Cerebellar cortex (tissue), 1 donor: ENCODE results near the gene DYRK1B.
"Not testable (repeated sequence)": the region's sequence is repeated elsewhere in the genome, so short reads cannot be mapped to it uniquely, and the experiment has no call there.

ENCODE experiments used
- DNase-seq: peaks from one replicate; pipeline ENCODE4 v3.0.0-alpha.2; 2015; ENCODE audit warnings: low spot score

DYRK1B gene

DNA sequence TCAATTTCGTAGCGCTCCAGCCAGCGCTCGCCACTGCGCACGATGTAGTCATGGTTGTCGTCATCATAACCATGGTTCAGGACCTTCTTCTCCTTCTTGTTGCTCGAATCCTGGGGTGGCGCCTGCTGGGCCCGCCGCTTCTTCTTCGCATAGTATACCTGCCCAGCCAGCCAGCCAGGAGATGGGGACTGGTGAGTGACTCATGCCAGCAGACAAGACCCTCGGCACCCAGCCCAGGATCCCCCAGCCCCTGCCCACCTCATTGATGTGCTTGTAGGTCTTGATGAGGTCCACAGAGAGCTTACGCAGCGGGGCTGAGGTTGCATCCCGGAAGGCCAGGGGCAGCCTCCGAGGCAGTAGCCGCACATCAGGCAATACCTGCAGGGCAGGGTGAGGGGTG, 3.6 kb downstream of the DYRK1B start:
- DNase-seq: no peak

DNA sequence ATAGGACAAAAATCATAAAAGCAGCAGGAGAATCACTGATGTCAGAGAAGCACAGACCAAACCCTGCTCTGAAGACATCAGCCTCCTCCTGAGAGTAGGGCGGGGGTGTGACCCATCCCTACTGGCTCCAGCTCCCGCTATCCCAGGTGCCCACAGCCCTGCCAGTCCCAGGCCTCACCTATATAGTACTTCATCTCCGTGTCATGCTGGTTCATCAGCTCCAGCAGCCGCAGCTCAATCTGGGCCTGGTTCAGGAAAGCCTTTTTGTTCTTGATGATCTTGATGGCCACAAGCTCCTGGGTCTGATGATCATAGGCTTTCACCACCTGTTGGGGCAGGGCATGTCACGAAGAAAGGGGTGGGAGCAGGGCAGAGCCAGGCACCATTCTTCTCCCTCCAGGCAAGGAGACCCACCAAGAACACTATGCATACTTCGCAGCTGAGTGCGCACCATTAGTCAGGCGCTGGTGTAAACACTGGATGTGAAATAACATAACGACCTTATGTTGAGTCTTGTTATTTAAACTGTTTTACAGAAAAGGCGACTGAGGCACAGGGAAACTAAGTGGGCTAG, 4.2 kb downstream of the DYRK1B start:
- DNase-seq: no peak

DNA sequence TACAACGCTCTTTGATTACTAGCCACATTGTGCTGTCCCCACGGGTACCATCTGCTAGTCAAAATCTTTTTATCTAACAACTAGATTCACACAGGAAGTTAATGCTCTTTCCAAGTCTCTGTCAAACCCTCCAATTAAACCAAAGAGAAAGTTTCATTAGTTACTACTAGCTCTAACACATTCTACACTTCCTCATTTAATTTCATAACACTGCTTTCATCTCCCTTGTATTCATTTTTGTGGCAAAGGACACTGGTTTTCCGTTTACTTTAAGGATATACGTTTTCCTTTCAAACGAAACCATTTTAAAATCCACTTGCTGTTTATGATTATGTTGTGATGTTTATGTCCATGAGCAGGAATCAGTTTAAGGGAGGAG, 5.3 kb downstream of the DYRK1B start:
- DNase-seq: no peak

DNA sequence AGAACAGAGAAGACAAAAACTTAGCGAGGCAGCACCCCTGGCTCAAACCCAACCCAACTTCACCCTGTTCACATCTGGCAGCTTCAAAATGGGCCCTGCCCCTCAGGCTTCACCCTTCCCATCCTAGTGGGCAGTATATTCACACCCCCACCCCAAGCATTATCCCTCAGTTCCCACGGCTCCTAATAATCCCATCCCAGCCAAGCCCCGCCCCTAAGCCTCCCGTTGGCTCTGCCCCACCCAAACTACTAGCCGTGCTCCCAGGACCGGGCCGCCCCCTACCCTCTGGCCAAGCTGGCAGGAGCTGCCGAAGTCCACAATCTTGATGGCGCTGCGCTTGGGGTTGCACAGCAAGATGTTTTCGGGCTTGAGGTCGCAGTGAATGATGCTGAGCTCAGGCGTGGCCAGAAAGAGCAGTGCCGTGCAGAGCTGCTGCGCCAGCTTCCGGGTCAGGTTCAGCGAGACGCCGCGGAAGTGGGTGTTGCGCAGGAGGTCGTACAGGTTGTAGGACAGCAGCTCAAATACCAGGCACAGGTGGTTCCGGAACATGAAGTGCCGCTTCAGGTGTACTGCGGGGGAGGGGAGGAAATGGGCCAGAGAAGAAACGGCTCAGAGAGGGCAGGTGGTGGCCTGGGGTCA, 5.8 kb downstream of the DYRK1B start:
- DNase-seq: no peak

DNA sequence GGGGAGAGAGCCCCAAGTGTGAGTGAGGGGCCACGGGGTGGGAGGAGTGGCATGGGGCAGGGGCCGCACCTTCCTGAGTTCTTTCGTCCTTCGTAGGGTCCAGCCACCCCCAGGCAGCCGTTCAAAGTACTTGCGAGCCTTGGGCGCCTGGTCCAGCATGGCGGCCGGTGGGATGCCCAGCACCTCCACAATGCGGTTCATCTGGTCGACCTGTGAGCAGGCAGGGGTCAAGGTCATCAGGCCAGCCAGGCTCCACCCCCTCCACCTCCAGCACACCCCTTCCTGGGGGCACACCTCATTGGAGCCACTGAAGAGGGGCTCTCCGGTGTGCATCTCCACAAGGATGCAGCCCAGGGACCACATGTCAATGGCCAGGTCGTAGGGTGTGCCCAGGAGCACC, 6.7 kb downstream of the DYRK1B start:
- DNase-seq: no peak

DNA sequence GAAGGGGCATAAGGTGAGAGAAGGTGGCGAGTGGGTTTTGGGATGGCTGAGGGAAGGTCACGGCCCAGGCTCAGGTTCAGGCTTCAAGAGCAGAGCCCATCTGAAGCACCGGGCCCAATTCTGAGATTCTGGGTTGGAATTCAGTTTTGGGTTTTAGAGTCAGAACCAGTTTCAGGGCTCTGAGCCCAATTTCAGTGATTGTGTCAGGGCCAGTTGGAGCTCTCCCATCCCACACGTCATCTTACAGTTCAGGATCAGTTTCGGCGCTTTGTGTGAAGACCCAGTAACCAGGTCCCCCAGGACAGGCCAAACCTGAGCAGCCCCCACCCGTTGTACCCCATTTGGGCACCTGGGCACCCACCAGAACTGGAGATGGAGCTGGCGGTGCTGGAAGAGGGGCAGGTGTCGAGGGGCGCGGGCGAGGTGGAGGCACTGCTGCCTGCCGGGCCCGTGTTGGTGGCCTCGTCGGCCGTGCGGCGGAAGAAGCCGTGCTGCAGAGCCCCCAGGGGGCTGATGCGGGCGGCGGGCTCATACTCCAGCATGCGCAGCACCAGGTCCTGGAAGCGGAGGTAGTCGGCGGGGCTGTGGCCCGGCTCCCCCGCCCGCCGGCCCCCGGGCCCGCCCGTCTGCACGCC, 7.5 kb downstream of the DYRK1B start:
- no peak for DNase-seq

DNA sequence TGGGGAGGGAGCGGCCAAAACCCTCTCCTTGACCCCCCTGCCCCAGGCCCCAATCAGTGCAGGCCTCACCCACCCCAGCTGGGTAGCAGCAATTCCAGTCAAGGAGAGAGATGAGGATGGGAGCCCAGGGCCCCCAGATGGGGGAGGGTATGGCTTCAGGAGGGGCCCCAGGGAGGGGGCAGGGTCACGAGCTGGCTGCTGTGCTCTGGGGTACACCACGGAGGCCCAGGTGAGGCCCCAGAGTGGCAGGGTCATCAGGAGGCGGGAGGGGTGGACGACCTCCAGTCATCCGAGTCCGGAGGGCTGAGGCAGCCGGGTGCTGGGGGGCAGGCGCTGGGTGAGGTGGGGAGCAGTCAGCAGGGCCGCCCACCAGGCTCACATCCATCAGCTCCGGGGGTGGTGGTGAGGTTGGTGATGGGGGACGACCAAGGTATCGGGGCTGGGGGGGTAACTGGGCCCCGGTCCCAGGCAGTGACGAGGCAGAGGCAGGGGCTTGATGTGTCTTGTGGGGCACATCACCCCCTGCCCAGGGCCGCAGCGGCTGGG, 8.4 kb downstream of the DYRK1B start:
- no peak for DNase-seq

DNA sequence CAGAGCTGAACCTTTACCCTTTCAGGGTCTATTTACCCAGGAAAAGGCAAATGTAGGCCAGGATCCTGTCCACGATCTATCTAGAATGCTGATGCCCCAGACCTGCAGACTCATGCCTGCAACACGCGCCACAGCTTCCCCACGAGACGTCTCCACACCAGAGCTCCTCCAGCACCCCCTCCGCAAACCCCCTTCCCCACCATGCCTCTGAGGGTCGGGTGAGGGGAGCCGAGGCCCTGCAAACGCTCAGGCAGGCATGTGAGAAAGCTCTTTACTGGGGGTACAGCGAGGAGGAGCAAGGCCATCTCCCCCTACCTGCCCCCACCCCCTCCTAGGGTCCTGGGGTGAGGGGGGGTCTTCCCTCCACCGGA, 8.9 kb downstream of the DYRK1B start:
- no peak for DNase-seq

DNA sequence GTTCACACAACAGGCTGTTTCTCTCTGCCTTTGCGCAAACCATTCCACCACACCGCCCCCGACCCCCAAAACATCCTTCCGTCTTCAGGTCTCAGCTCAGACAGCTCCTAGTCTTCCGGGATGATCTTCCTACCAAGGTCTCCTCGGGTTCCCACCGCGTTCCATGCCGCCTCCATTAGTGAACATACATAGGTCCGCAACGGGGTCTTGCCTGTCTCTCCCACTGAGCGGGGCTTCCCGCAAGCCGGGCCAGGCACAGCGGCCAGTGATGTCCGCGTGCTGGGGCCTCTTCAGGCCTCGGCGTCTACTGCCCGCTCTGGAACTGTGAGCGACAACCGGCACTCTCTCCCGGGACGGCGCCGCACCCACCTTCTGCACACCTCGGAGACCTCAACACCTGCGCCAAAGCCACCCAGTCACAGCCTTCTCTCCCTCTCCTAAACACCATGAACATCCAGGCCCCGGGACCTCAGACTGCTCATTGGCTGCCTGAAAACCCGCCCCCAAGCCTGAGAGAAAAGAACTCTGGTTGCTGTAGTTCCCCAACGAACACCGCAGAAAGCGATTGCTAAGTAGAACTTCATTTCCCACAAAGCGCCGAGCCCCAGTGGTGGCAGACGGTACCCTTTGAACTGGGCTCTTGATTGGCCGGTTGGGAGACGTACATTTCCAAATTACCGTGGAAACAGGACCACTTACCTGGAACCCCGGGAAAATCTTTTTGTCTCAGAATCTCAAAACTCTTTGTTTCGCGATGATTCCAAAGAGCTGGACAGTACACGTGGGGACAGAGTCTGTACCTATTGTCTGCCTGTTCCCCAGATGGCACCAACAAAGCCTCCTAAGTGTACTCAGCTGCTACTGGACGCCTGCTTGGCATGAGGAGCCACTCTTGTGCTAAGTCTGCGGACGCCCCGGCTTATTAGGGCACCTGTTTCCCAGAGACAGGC, 9.5 kb downstream of the DYRK1B start:
- peak; percentile 99 for DNase-seq

DNA sequence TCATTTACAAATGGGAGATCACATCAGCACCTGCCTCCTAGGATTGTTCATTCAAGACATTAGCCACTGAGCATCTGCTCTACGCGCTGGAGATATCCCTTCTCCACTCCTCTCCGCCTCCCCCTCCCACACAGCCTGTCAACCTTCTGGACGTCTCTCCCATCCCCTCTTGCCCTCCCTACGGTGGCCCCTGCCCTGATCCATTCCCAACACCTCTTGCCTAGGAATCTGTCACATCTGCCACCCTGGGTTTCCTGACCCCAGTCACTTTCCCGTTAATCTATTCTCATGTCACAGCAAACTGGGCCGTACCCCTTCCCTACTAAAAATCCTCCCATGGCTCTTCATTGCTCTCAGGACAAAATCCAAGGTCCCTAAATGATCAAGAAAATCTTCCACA, 10.3 kb downstream of the DYRK1B start:
- no peak for DNase-seq

DNA sequence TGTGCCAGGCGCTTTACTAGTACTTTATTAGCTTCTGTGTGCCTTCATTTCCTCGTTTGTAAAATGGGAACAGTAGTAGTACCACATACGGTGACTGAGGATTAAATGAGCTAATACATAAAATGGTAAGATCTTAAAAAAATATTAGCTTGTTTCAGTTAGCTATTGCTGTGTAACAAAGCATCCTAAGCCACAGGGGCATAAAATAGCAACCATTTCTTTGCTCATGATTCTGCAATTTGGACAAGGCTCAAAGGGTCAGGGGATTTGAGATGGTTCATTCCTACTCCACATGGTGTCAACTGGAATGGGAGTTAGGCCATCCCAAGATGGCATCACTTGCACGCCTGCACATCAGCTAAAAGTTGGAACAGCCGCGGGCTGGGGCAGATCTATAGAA, 13.3 kb downstream of the DYRK1B start:
- no peak for DNase-seq

DNA sequence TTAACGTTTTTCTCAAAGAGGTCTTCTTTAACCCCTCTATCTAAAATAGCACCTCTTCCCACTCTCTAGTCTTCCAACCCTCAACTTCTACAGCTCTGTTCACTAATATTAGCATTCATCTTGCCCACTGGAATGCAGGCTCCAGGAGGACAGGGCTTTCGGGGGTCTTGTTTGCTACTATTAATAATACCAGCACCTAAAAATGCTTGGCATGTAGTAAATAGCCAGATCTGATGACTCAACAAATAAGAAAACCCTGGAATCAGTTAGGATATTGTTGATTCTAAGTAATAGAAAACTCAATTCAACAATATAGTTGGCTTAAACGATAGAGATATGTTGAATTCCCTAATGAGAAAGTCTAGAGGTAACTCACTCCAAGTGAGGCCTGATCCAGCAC, 14.2 kb downstream of the DYRK1B start:
- DNase-seq: no peak

DNA sequence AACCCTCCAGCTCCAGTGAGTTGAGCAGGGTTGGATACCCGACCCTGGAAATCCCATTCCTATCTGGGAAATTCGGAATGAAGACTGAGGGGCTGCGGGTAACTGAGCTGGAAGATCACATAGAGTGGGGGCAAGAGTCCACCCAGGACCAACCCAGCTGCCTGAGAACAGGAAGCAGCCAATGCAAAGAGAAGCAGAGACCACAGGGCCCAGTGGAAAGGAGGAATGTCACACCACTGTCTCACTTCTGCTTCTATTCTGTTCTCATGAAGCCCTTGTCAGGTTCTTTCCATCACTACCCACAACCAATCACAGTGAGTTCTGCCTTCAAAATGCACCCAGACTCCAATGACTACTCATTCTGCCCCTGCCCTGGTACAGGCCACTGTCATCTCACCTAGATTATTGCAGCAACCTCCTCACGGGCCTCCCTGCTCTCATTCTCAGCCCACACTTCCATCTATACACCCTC, 15.3 kb downstream of the DYRK1B start:
- no peak for DNase-seq

DNA sequence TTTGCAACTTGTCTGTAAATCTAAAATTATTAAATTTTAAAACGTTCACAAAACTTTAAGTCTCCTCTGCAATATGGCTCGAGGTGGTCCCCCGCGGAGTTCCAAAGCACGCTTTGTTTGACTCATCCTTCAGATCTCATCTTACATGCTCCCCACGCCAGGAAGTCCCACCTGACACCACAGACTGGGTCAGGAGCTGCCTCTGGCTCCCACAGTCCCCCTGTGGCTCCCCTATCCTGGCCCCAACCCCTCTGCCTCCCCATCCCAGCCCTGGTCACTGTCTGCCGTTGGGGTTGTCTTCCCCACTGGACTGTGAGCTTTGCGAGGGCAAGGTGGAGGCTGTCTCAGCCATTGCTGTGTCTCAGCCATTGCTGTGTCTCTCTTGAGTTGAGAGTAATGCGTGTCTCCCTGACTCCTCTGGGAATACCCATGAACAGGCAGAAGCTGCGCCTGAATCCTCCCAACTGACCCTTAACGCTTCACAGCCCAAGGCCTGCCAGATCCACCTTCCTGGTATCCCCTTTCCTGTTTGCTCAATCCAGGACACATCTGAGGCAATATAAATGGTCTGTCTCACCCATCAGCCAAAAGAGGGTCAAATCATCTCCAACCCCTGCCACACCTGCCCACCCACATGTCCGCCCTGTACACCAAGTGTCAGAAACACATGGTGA, 15.9 kb downstream of the DYRK1B start:
- DNase-seq: no peak

DNA sequence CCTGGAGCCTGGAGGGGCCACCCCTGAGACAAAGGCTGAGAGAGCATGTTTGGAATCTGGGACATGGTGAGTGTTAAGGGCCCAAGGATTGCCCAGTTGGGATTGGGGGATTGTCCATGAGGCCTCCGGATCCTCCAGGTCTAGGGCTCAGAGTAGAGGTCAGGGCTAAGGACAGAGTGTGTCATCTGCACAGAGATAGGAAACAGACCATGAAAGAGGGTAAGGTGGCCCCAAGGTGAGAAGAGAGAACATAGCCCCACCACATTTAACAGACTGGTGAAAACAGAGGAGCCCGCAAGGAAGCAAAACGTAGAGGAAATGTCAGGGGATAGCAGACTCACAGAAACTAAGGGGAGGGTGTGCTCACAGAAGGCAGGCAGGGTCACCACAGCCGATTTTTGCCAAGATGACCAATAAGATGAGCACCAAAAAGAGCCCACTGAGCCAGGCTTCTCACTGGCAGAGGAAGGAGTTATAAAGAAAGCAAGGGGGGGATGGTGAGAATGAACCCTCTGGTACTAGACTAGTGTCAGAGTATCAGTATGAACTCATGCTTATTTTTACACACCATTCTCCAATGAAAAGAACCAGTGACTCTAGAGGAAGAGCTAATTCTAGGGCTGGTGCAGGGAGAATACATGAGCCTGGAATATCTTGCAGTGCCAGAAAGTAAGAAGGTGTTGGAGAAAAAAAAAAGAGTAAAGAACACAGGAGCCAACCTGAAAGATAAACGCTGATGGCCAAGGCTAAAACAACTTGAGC, 17.5 kb downstream of the DYRK1B start:
- DNase-seq: no peak

DNA sequence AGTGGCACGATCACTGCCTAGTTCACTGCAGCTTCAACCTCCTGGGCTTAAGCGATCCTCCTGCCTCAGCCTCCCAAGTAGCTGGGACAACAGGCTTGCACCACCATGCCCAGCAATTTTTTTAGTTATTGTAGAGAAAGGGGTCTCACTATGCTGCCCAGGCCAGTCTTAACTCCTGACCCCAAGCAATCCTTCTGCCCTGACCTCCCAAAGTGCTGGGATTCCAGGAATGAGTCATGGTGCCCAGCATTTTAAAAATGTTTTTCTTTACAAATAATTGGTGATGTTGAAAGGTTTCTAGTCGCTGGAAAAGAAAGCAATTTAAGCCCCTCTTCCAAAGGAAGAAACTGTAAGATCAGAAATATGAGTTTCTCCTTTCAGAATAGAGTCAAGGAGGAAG, 19.4 kb downstream of the DYRK1B start:
- DNase-seq: no peak

DNA sequence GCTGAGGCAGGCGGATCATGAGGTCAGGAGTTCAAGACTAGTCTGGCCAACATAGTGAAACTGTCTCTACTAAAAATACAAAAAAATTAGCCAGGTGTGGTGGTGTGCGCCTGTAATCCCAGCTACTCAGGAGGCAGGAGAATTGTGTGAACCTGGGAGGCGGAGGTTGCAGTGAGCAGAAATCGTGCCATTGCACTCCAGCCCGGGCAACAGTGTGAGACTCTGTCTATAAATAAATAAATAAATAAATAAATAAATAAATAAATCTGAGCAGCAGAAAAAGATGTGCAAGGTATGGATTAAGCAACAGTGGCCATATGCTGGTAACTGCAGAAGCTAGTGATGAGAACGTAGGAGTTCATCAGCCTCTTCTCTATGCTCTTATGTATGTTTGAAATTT, 19.9 kb downstream of the DYRK1B start:
- DNase-seq: not testable (repeated sequence)

DNA sequence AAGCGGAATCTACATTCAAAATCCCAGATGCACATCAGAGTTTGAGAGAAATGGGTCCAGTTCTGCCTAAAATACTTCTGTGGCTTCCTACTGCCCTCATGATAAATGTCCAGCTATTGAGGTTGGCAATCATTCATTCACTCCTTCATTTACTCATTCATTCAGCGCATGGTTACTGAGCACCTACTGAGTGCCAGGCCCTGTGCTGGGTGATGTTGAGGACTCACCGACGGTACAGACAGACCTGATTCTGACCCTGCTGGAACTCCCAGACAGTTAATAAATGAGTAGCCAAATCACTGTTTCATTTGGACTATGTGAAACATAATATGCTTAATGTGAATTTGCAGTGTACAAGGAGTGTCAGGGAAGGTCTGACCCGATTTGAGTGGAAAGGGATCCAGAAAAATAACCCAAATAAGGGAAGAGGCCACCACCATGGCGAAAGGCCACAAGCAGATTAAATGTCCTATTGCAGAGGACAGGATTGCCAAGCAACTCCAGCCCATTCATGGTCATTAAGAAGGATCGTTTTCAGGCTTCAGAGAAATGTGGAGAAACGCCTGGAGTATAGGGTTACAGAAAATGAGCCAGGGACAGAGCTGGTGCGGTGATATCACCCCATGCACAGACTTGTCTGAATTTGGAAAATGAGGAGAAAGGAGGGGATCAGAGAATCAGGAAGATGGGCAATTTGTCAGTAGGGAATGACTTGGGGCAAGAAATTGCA, 20.5 kb downstream of the DYRK1B start:
- no peak for DNase-seq

DNA sequence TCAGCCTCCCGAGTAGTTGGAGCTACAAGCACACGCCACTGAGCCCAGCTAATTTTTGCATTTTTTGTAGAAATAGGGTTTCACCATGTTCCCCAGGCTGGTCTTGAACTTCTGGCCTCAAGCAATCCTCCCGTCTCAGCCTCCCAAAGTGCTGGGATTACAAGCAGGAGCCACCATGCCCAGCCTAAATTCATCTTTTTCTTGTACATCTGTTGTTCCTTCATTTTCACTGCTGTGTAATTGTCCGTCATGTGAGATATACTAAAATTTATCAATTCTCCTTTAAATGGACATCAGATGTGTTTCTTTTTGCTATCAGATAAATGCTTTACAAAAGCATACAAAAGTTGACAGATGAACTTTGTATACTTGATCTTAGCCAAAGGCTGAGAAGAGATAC, 22.9 kb downstream of the DYRK1B start:
- no peak for DNase-seq

DNA sequence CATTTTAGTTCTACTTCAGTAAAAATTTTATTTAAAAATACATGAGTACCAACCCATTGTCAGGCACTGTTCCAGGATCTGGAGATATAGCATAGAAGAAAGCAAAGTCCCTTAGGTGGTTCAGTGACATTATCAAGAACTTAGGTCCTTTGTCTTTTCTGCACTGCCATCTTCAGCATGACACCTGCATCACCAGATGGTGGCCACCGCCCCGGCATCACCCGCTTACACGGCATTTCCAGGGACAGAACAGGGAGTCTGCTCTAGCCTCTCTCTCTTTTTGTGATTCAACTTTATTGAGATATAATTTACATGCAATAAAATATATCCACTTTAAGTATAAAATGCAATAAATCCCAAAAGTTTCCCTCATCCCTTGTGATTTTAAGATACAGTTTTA, 23.5 kb downstream of the DYRK1B start:
- no peak for DNase-seq
